NCI-H1417 (cell line): ENCODE results near the gene ZMAT2.
"Not testable (repeated sequence)": the region's sequence is repeated elsewhere in the genome, so short reads cannot be mapped to it uniquely, and the experiment has no call there.

Experiments used
- DNase-seq, 3 experiments: peaks; one replicate each; lab custom pipeline; 2025; lab: John Stamatoyannopoulos, UW

ZMAT2 gene

DNA sequence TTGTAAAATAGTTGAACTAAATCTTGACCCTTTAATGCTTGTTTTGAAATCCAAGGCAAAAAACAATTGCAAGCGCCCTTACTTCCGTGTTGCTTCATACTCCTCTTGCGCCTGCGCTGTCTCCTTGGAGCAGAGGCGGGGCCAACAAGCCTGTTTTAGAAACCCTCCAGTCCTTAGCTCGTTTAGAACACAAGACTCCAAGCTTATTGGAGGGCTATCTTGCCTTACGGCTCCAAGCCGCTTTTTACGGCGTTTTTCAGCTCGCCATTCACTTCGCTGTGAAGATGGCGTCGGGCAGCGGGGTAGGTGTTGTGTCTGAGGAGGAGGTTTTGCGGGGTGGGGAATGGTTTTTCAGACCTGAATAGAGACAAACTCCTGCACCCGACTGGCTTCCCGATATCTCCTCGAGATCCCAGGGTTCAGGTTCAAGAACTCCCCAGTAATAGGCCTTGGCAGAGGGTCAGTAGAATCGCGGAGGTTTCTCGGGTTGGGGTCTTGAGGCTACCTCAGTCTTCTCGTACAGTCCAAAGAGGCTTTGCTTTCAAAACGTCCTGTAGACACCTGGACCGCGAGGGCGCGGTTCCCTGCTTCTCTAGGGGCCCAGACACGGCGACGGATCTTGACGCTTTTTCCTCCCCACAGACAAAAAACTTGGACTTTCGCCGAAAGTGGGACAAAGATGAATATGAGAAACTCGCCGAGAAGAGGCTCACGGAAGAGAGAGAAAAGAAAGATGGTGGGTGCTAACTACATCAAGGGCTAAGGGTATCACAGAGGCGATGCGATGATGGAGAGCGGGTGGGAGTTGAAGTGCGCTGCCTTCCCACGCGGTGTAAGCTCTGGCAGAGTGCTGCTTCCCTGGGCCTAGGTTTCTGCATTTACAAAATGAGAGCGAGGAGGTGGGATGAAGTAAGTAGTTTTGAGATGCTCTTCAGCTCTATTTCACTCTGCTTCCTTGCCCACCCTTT, at the start of gene ZMAT2:
ZMAT2 (plus strand) TSS at position 271 of the 968 bp plus-strand sequence; CDS start at position 285, 14 bp downstream.
- DNase-seq: peak; percentile 87 to 97 (median 95)

DNA sequence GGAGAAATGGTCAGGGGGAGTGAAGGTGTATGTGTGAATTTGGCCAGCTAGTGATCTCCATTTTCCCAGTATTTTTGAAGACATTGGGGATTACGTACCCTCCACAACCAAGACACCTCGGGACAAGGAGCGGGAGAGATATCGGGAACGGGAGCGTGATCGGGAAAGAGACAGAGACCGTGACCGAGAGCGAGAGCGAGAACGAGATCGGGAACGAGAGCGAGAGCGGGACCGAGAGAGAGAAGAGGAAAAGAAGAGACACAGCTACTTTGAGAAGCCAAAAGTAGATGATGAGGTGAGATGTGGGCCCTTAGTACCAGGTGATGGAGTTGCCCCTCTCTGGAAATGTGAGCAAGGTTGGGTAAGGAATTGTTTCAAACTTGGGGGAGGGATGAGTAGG, 41.4 kb upstream of the ZMAT2 start:
- no peak for DNase-seq

- DNase-seq: not testable (repeated sequence)
Measured at GRCh38 chr5:140660371-140660770, 39.9 kb upstream of the ZMAT2 start.

- DNase-seq: no peak
Measured at GRCh38 chr5:140664030-140664358, 36.3 kb upstream of the ZMAT2 start.

DNA sequence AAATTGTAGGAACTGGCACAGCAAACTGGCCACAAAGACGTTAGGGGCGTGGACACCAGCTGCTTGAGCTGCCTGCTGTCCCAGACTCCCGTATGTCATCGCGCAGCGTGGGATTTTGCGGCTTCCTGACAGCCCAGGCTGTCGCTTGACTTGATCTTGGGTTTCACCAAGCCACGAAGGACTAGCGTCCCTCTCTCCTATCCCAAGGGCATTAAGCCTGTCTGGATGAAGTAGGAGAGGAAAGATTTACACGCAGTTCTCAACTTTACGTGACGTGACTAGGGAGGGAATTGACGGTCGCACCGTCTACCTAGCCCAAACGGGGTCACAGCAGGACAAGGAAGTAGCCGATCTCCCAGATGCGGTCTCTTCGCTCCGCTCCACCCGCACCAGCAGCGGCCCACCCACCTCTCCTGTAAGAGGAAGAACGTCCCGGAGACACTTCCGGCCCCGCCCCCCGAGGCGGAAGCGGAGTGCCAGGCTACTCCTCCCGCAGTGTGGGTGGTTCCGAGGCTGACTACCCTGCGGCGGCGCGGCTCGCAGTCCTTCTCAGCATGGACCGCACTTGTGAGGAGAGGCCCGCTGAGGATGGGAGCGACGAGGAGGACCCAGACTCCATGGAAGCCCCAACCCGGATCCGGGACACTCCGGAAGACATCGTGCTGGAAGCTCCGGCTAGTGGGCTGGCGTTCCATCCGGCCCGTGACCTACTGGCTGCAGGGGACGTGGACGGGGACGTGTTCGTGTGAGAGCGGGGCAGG, 35.7 kb upstream of the ZMAT2 start, which contains the start of gene WDR55:
WDR55 (plus strand) TSS at position 546 of the 761 bp plus-strand sequence; CDS start at position 555, 9 bp downstream.
- peak; percentile 85 to 90 (median 90) for DNase-seq

DNA sequence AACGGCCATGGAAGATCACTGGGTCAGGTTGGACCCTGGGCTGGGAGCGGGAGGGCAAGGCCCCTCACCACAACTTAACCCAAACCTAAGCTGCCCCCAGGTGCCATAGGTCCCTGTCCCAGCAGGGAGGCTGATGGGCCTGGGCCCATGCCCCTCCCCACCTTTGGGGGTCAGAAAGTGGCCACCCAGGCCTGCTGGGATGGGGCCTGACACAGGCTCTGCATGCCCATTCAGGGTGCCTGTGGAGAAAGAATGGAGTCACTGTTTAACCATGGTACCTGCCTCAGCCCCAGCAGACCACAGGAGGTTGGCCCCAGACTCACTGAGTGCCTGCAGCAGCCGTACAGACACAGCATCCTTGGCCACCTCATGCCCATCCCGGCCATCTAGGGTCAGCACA, 29.2 kb upstream of the ZMAT2 start:
- DNase-seq: not testable (repeated sequence)

GRCh38 chr5:140671472-140672125, 28.6 kb upstream of the ZMAT2 start:
- no peak for DNase-seq

- peak in 1 of 3 experiments; percentile 0 for DNase-seq
Measured at GRCh38 chr5:140672455-140673186, 27.6 kb upstream of the ZMAT2 start.

DNA sequence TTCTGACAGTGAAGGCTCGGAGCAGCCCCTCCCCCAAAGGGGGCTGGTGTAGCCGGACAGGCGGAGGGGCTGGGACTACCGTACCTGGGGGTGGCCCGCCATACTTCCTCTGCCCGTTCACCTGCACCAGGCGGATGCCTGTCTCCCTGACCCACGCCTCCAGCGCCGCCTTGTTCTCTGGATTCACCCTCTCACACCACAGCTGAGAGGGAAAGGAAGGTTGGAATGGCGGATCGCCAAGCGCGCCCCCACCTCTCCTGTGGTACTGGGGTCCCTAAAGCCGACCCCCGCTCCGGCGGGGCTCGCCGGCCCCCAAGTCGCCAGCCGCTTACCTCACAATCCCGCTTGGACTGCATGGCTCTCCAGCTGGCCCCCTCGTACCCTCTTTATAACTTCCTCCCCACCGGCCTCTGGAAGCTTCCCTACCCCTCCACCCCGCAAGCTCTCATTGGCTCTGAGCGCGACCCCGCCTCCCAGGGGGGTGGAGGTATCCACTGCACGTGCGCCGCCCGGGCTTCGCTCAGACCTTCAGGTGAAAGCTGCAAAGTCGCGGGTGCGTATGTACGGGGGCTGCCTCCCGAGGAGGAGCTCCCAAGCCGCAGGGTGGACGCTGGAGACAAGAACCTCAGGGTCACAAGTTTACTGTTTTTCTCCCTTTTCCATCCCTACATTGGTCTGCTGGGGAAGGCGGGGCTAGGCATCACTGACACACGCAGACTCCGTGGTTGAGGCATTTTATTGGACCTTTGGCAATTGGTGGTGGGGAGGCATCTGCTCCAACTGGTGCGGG, 26.9 kb upstream of the ZMAT2 start, which contains the start of gene DND1:
DND1 (minus strand) TSS at position 390 of the 790 bp plus-strand sequence; CDS start at position 356, 34 bp downstream.
- DNase-seq: no peak

- no peak for DNase-seq
Measured at GRCh38 chr5:140674211-140674610, 26.0 kb upstream of the ZMAT2 start.

DNA sequence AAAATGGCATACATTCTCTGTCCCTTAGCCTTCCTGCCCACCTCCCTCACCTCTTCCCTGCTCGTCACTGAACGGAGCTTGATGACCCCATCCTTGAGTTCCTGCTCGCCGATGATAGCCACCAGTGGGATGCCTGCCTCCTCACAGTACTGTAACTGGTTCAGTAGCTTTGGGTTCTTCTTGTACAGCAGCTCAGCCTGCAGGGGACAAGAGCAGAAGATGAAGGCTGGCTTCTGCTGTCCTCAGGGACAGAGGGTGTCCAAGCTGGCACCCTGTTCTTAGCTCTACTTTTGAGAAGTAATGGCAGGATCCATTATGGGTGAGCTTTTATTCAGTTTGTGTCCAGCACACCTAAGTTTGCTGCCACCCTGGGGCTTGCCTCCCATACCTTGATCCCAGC, 25.6 kb upstream of the ZMAT2 start:
- DNase-seq: no peak

- no peak for DNase-seq
Measured at GRCh38 chr5:140677947-140678346, 22.3 kb upstream of the ZMAT2 start.

- no peak for DNase-seq
Measured at GRCh38 chr5:140678993-140679392, 21.3 kb upstream of the ZMAT2 start.

GRCh38 chr5:140690376-140690932, 9.8 kb upstream of the ZMAT2 start:
- no peak for DNase-seq

GRCh38 chr5:140690941-140691924, 9.0 kb upstream of the ZMAT2 start, which contains the start of the genes HARS1 and HARS2:
Gene HARS1, minus strand, starts transcription at chr5:140691370. Its CDS starts 66 bp downstream, at chr5:140691304.
Gene HARS2, plus strand, starts transcription at chr5:140691455. Its CDS starts 194 bp downstream, at chr5:140691649.
- DNase-seq: peak; percentile 80 to 92 (median 90)

GRCh38 chr5:140694276-140694675, 6.0 kb upstream of the ZMAT2 start:
- no peak for DNase-seq

DNA sequence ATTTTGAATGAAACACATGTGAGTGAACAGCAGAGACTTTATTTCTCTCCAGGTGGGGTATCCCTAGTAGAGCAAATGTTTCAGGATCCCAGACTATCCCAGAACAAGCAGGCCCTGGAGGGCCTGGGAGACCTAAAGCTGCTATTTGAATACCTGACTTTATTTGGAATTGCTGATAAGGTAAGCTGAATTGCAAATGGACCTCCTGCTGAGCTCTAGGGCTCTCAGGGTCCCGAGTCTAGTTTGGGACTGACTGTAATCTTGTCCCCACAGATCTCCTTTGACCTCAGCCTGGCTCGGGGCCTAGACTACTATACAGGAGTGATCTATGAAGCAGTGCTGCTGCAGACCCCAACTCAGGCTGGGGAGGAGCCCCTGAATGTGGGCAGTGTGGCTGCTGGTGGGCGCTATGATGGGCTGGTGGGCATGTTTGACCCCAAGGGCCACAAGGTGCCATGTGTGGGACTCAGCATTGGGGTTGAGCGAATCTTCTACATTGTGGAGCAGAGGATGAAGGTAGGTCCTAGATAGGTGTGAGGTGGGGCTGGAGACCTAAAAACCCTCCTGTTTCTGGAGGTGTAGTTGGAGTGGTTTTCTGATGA, 3.3 kb upstream of the ZMAT2 start:
- DNase-seq: no peak

- no peak for DNase-seq
Measured at GRCh38 chr5:140707812-140708211, 7.6 kb downstream of the ZMAT2 start.
